Mucosa of rectum (tissue), 2 donors: Measurements from ENCODE around the gene SCARF1.

Experiments used
- H3K27ac ChIP-seq, 2 donors: one replicate each; pipeline ENCODE4 v1.7.0; 2013; ENCODE audit warnings: inconsistent platforms in 2 of 2, low read depth in 2 of 2, low read length in 2 of 2
- H3K27me3 ChIP-seq, 2 donors: one replicate each; pipeline ENCODE4 v1.7.0; 2013; ENCODE audit warnings: low read length in 2 of 2; ENCODE audit not compliant: control insufficient read depth in 2 of 2, insufficient read depth in 2 of 2
- H3K36me3 ChIP-seq, 2 donors: one replicate each; pipeline ENCODE4 v1.7.0; 2013; ENCODE audit warnings: low read length in 2 of 2; ENCODE audit not compliant: control insufficient read depth in 2 of 2, insufficient read depth in 2 of 2
- H3K4me1 ChIP-seq, 2 donors: one replicate each; pipeline ENCODE4 v1.7.0; 2013; ENCODE audit warnings: low read length in 2 of 2, mild to moderate bottlenecking in 1 of 2; ENCODE audit not compliant: control insufficient read depth in 2 of 2, insufficient read depth in 2 of 2
- H3K4me3 ChIP-seq, 2 donors: one replicate each; pipeline ENCODE4 v1.7.0; 2013; ENCODE audit warnings: low read length in 2 of 2
- H3K9ac ChIP-seq, 2 donors: one replicate each; pipeline ENCODE4 v1.7.0; 2013; ENCODE audit warnings: low read length in 2 of 2, low read depth in 1 of 2, mild to moderate bottlenecking in 1 of 2
- H3K9me3 ChIP-seq, 2 donors: one replicate each; pipeline ENCODE4 v1.7.0; 2013; ENCODE audit warnings: low read length in 2 of 2; ENCODE audit not compliant: control insufficient read depth in 2 of 2
- donor health status: healthy.
- donor health status: Normal muscosa, but diverticular disease.

SCARF1 gene

DNA sequence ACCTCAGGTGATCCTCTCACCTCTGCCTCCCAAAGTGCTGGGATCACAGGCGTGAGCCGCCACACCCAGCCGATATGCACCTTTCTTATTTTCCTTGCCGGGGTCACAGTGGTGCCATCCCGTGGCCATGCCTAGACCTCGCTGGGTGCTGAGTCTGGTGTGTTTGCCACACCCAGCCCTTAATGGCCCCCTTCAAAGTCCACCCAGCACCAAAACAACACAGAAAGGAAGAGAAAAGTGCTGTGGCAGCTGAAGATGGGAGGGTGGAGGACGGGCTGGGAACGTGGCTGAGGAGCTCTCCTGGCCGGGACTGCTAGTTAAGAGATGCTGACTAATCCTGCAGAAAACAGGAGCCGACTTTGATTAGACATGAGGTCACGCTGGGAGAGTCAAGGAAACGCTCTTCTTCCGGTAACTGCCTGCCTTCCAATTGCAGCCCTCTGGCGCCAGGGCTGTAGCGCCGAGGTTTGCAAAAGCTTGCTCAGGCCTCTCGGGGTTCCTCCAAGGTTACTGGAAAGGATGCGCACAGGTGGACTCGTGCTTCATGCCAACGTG, 27.8 kb downstream of the SCARF1 start:
- Histone ChIP-seq H3K4me3 (peak overlapping the region in 1 of 2 donors; percentile 9), H3K9me3 (no peaks in the 10 kb centered on the region), H3K4me1 (peaks cover 12 to 16% of the 10 kb centered on the region in 2 donors), H3K27ac (peak overlapping the region; percentile 82 to 85), H3K9ac (peak overlapping the region; percentile 53 to 55), H3K27me3 (no peaks in the 10 kb centered on the region), H3K36me3 (peaks cover 7 to 16% of the 10 kb centered on the region in 2 donors)

DNA sequence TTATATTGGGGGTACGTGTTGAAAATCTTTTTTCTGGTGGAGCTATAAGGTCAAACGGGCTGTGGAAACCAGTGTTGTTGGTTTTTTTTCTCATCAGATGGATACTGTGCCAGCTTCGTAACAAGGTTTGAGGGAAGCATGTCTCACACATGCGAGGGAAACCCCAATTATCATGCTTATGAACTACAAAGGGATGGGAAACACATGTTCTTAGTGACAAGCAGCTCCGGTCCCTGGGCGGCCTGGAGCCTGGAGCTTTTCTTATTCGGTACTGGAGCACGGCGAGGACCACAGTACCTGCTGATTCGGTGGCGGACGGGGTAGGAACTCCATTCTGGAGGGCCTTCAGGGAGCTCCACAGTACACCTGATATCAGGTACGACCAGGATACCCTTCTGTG, 29.4 kb downstream of the SCARF1 start:
- H3K9me3 ChIP-seq: no peaks in the 10 kb centered on the region
- peaks cover 6 to 12% of the 10 kb centered on the region in 2 donors for H3K4me1 ChIP-seq
- H3K36me3 ChIP-seq: peaks cover 11 to 15% of the 10 kb centered on the region in 2 donors
- no peak overlapping the region for H3K9ac ChIP-seq
- no peak overlapping the region for H3K4me3 ChIP-seq
- no peaks in the 10 kb centered on the region for H3K27me3 ChIP-seq
- no peak overlapping the region for H3K27ac ChIP-seq

DNA sequence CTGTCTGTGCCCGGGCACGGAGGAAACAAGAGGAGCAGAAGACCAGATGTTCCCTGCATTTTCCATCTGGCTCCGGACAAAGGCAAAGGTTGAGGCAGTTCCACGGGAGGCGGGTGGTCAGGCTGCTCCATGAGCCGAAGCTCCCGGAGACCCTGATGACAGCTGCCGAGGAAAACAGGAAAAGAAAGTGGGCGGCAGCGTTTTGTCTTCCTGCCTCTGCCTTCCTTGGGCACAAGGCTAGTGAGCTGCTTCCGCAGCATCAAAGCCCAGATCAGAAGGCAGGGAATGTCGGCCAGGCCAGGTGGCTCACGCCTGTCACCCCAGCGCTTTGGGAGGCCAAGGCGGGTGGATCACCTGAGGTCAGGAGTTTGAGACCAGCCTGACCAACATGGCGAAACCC, 33.1 kb downstream of the SCARF1 start:
- no peak overlapping the region for H3K9ac ChIP-seq
- no peaks in the 10 kb centered on the region for H3K9me3 ChIP-seq
- H3K27me3 ChIP-seq: no peaks in the 10 kb centered on the region
- H3K4me1 ChIP-seq: no peaks in the 10 kb centered on the region
- H3K27ac ChIP-seq: no peak overlapping the region
- no peak overlapping the region for H3K4me3 ChIP-seq
- peaks cover 11 to 13% of the 10 kb centered on the region in 2 donors for H3K36me3 ChIP-seq

DNA sequence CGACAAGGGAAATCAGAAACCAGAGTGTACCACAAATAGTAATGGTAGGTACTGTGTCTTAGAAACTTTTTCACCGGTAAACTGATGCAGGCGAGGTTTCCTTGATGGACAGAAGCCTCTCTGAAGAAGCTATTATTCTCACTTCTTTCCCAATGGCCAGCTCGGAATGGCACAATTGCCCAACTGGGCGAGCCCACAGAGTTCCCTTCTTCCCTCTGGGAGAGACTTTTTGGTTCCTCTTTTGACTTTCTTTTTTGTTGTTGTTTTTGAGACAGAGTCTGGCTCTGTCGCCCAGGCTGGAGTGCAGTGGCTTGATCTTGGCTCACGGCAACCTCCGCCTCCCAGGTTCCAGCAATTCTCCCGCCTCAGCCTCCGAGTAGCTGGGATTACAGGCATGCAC, 33.8 kb downstream of the SCARF1 start:
- no peaks in the 10 kb centered on the region for H3K9me3 ChIP-seq
- no peaks in the 10 kb centered on the region for H3K27me3 ChIP-seq
- H3K36me3 ChIP-seq: peaks cover 11 to 13% of the 10 kb centered on the region in 2 donors
- H3K27ac ChIP-seq: no peak overlapping the region
- H3K4me1 ChIP-seq: peaks cover 0 to 2% of the 10 kb centered on the region in 2 donors
- H3K4me3 ChIP-seq: no peak overlapping the region
- H3K9ac ChIP-seq: no peak overlapping the region

DNA sequence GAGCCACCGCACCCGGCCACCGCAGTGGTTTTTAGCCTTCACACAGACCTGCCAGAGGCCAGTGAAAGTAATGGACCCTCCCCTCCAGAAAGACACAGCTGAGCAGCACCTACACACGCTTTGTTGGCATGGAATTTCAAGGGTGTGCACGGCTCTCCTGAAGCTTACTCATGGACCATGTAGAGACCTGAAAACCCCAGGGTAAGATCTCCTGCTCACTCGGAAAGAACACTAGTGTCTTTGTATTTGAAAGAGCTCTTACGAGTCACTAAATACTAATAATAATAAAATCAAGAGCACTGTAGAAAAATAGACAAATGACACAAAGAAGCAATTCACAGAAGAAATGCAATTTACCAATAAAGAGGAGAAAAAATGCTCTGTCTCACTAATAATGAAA, 36.9 kb downstream of the SCARF1 start:
- H3K9me3 ChIP-seq: no peaks in the 10 kb centered on the region
- peaks cover 0 to 4% of the 10 kb centered on the region in 2 donors for H3K4me1 ChIP-seq
- H3K36me3 ChIP-seq: peaks cover 6 to 7% of the 10 kb centered on the region in 2 donors
- no peak overlapping the region for H3K9ac ChIP-seq
- H3K27me3 ChIP-seq: no peaks in the 10 kb centered on the region
- H3K4me3 ChIP-seq: no peak overlapping the region
- no peak overlapping the region for H3K27ac ChIP-seq

DNA sequence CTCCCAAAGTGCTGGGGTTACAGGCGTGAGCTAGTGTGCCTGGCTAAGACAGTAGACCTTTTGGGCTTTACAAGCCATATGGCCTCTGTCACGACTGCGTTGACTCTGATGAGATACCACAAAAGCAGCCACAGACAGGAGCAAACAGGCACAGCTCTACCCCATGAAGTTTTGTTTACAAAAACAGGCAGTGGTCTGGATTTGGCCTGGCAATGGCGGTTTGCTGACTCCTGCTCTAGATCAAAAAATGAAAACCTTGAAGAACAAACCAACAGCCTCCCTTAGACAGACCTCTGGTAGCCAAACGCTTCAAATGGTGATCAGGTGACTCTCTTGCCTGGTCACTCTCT, 37.6 kb downstream of the SCARF1 start:
- peaks cover 3 to 7% of the 10 kb centered on the region in 2 donors for H3K36me3 ChIP-seq
- H3K27ac ChIP-seq: peak overlapping the region in 1 of 2 donors; percentile 25
- H3K4me1 ChIP-seq: peaks cover 0 to 4% of the 10 kb centered on the region in 2 donors
- no peaks in the 10 kb centered on the region for H3K9me3 ChIP-seq
- H3K27me3 ChIP-seq: no peaks in the 10 kb centered on the region
- H3K4me3 ChIP-seq: no peak overlapping the region
- H3K9ac ChIP-seq: no peak overlapping the region

DNA sequence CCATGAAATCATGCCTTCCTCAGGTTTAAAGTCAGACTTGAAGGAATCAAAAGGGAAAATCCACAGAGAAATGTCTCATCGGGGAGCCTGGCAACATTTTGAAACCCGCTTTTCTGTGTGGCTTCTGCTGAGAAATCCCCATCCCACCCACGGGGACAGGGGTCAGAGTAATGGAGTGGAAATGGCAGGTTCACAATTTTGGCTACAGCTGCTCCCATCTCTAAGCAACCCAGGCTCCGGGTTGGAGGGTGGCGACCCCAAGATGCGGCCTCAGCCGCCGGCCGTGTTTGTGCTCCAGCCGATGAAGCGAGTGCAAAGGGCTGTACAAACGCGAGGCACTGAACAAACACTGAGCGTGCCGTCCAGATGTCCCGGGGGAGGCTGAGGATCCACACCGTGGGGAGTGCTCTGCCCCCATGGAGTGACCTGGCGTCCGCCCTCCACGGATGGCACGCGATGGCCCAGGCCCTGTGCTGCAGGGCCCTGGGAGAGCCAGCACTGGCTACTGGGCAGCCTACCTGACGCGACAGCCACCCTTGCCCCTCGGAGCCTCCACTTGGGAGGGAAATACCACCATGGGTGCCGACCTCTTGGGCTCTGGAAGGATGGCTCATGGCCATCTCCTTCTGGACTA, 39.1 kb downstream of the SCARF1 start:
- Histone ChIP-seq H3K4me1 (peaks cover 0 to 4% of the 10 kb centered on the region in 2 donors), H3K4me3 (no peak overlapping the region), H3K27me3 (no peaks in the 10 kb centered on the region), H3K9me3 (no peaks in the 10 kb centered on the region), H3K9ac (no peak overlapping the region), H3K27ac (peak overlapping the region in 1 of 2 donors; percentile 25), H3K36me3 (peaks cover 3% of the 10 kb centered on the region in 2 donors)

DNA sequence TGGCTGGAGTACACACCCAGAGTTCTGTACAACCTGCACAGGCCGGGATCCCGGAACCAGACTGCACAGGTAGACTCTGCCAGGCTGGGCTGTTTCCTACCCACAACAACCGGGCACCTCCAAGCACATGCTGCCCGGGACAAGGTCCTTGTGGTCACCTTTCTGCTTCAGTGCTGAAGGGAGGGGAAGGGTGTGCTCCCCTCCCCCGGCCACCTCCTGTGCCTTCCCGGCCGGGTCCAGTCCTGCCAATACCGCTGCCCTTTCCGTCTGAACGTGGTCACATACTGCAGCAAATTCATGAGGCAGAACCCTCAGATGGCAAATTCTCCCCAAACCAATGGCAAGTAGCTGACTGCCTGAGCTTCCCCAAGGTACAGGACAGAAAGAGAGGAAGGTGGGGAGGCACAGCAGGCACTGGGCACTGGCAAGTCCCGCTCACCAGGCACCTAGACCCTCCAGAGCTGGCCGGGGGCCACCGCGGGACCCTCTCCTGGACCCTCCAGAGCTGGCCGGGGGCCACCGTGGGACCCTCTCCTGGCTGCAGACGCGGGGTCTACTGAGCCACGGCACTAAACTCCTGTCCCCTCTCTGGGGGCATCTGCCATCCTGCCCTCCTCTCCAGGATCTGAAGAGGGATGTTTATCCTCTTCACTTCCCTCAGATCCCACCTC, 39.7 kb downstream of the SCARF1 start:
- Histone ChIP-seq H3K36me3 (peaks cover 4% of the 10 kb centered on the region in 2 donors), H3K4me1 (peaks cover 0 to 4% of the 10 kb centered on the region in 2 donors), H3K4me3 (no peak overlapping the region), H3K27ac (no peak overlapping the region), H3K9me3 (no peaks in the 10 kb centered on the region), H3K9ac (no peak overlapping the region), H3K27me3 (no peaks in the 10 kb centered on the region)

DNA sequence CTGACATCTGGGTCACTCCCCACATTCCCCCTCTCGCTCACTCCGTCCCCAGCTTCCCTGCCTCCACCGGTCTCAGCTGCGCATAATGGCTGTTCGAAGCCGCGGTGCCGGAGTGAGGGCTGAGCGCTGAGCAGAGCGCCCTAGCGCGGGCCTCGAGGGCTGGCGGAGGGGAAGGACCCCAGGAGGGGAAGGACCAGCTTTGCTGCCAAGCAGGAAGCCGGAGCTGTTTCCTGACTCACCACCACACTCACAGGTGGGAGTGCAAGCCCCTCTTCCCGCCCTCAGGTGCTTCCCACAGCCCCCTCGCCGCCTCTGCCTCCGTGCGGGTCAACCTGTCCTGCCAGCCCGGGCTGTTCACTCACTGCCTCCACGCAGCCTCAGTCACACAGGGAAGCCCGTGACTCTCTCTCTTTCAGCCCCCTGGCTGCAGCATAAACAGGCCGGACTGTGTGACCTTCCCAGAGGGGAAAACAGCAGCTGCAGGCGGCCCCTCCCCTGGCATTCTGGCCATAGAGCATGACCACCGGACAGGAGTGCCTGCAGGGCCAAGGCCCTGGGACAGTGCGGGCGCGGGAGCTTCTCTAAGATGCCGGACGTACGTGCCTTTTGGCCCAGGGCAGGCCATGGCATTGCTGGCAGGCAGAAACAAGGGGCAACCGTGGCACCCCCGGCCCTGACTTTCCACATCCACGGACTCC, 40.6 kb downstream of the SCARF1 start:
- no peak overlapping the region for H3K27ac ChIP-seq
- peaks cover 4% of the 10 kb centered on the region in 2 donors for H3K36me3 ChIP-seq
- no peaks in the 10 kb centered on the region for H3K27me3 ChIP-seq
- H3K9me3 ChIP-seq: no peaks in the 10 kb centered on the region
- H3K4me3 ChIP-seq: no peak overlapping the region
- no peak overlapping the region for H3K9ac ChIP-seq
- H3K4me1 ChIP-seq: peaks cover 0 to 4% of the 10 kb centered on the region in 2 donors

DNA sequence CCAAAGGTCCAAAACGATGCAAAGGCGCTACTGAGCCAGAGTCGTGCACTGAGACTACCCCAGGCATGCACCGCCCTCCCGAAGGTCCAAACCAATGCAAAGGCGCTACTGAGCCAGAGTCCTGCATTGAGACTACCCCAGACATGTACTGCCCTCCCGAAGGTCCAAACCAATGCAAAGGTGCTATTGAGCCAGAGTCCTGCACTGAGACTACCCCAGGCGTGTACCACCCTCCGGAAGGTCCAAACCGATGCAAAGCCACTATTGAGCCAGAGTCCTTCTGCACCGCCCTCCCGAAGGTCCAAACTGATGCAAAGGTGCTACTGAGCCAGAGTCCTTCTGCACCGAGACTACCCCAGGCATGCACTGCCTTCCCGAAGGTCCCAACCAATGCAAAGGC, 44.0 kb downstream of the SCARF1 start:
- Histone ChIP-seq H3K36me3 (peaks cover 4% of the 10 kb centered on the region in 2 donors), H3K4me1 (peaks cover 0 to under 1% of the 10 kb centered on the region in 2 donors), H3K4me3 (no peak overlapping the region), H3K27ac (no peak overlapping the region), H3K27me3 (no peaks in the 10 kb centered on the region), H3K9ac (no peak overlapping the region), H3K9me3 (no peaks in the 10 kb centered on the region)
